Retina (tissue), 1 donor: ENCODE results near the gene DOCK2.
"Not testable (repeated sequence)": the region's sequence is repeated elsewhere in the genome, so short reads cannot be mapped to it uniquely, and the experiment has no call there.

Experiments
- DNase-seq: peaks from one replicate; pipeline ENCODE4 v3.0.0-alpha.2; 2016

Gene DOCK2

DNA sequence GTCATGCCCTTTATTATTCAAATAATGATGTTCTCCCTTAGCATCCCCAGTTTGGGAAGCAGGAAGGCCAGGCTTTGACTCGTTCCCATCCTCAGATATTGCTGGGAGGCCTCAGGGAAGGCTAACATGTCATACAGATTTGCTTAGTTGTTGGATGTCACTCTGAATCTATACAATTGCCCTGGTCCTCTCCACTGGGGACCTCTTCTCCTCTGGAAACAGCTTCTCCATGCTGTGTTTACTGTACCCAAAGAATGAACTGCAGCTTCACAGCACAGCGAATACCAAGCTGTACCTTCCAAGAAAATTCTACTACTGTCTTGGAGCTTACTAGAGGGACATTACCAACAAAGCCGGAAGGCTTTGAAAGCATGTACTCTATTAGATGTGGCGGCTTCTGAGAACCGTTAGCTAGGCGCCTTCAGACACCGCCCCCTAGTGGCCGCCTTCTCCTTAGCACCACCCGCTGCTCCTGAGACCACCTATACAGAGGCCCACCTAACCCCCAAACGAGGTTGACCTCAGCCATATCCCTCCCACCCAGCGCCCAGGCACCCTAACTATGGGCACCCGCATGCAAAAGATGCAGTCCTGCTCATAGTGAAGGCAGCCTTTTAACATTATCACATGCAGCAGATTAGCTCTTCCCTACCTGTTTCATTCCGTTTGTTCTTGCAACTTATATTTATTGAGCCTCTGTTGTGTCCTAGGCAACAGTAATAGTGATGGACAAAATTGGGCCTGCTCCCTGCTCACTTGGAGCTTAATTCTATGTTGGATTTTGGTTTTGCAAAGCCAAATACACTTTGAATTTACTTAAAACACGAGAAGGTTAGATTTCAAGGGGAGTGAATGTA, 433.7 kb downstream of the DOCK2 start:
- DNase-seq = peak; percentile 77

DNA sequence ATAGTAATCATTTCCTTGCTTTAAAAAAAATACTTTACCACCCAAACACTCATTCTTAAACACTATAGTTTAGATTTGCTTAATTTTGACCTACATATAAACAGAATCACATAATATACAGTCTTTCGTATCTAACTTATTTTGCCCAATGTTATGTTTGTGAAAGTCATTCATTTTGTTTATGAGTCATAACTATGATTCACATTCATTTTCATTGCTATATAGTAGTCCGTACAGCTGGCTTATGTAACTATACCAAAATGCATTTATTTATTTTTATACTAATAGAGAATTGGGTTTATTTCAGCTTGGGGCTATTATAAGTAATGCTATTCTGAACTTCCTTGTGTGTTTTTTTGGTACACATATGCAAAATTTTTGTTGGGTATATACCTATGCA, 434.7 kb downstream of the DOCK2 start:
- DNase-seq = no peak

GRCh38 chr5:170075696-170076095, 438.6 kb downstream of the DOCK2 start:
- DNase-seq = no peak

DNA sequence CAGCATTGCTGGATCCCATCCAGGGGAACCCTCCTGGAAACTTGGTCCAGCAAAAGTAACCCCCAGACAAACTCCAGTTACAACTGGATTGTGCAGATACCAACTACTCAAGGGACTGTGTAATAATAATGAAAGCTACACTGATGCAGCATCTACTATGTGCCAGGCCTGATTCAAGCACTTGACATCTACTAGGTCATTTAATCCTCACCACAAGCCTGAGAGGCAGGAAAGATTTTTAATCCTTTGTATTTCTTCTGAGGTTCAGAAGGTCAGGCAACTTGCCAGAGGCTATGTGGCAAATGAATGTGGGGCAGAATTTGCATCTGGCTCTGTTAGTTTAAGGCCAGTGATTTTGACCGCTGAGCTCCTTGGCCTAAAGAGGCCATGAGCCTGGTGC, 439.1 kb downstream of the DOCK2 start:
- no peak for DNase-seq

DNA sequence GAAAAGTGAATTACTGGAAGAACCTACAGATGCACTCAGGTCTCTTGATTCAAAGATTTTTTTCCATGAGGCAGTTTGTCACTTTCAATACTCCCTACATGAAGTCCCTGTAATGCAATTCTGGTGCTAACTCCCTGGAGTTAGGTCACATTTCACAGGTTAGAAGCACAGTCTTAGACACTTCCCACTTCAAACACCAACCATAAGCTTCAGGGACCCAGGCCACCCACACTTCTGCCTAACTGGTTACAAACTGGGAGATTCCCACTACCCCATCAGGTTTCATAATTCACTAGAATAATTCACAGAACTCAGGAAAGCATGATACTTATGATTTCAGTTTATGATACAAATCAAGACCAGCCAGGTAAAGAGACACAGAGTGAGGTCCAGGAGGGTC, 439.7 kb downstream of the DOCK2 start:
- no peak for DNase-seq

DNA sequence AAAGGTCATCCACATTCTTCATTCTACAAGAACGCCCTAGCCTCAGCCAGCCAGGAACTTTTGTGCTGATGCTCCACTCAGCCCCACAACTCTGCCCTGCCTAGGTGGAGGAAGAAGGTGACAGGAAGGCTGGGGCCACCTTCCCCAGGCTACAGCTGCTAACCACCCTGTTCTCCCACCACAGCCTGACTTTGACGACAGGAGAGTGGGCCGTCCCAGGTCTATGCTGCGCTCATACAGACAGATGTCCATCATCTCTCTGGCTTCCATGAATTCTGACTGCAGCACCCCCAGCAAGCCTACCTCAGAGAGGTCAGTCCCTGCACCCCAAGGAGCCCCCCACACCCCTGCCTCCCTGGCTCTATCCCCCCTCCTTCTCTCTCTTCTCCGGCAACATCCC, 440.5 kb downstream of the DOCK2 start:
- DNase-seq = no peak

DNA sequence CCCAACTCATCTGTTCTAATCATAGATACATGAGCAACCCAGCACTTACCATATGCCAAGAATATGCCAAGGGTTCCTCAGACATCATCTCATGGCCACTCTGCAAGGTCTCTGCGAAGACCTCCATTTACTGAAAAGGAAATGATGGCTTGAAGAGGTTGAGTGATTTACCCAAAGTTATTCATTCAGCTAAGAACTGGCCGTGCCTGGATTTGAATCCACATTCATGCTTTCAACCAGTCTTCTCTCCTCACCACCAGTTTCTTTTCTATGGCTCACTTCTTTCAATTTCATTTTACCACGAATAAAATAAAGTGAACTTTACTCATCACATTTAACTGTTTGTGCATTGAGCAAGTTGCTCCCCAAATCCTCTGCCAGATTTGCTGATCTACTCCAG, 441.4 kb downstream of the DOCK2 start:
- no peak for DNase-seq

GRCh38 chr5:170078931-170079330, 441.9 kb downstream of the DOCK2 start:
- DNase-seq = no peak

DNA sequence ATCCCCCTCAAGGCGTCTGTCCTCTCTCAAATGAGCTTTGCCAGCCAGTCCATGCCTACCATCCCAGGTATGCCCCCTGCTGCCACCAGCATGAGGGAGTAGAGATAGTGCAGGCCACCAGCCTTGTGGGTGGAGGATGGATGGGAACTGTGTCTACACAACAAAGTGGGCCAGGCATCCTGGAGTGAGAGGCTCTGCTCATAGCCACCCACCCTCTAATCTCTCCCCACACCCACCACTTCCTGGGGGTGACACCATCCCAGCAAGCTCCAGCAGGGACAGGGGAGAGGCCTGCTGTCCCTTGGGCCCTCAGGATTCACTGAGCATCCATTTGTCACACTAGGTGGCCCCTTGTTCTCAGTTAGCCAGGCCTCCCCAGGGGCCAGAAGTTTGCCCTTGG, 443.1 kb downstream of the DOCK2 start:
- no peak for DNase-seq

GRCh38 chr5:170080786-170081445, 443.8 kb downstream of the DOCK2 start:
- no peak for DNase-seq

DNA sequence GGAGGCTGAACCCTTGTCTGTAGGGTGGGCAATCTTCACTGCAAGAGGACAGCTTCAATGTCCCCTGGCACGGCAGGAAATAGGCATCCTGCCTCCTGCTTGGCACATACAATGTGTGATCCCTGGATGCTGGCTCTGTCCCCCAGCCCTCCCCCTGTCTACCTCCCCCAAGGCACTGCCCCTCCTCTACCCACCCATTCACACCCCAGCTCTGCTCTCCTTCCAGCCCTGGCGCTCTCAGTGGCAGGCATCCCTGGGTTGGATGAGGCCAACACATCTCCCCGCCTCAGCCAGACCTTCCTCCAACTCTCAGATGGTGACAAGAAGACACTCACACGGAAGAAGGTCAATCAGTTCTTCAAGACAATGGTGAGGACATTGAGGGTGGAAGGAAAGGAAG, 444.5 kb downstream of the DOCK2 start:
- no peak for DNase-seq

- no peak for DNase-seq
Observed at GRCh38 chr5:170082701-170083100, 445.6 kb downstream of the DOCK2 start.

- no peak for DNase-seq
Observed at GRCh38 chr5:170087168-170087817, 450.2 kb downstream of the DOCK2 start.

DNA sequence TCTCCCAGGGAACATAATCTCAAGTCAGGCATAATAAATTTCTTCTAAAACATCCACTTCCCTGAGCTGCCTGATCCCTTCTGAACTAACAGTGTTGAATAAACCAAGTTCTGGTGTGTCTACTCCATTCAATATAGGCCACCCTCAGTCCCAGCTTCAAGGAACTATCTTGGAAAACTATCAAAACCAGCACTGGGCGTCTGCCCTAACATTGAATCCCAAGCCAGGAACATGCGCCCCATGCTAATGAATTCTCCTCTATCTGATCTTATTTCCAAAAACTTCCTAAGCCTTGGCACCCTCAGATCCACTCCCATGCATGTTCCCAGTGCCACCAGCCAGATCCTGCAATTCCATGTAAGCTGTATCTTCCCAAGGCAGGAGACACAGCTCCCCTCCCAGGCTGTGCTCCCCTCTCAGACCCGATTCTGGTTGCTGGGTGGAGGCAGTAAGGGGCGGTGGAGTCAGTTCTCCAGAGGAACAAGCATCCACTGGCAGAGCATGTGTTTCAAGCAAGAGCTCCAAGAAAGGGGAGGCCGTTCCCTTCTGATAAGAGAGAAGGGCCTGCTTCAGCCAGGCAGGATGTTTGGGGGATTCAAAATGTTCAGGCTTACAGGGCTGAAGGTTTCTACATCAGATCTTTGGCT, 455.5 kb downstream of the DOCK2 start:
- no peak for DNase-seq

- DNase-seq = not testable (repeated sequence)
Observed at GRCh38 chr5:170094329-170094728, 457.3 kb downstream of the DOCK2 start.

DNA sequence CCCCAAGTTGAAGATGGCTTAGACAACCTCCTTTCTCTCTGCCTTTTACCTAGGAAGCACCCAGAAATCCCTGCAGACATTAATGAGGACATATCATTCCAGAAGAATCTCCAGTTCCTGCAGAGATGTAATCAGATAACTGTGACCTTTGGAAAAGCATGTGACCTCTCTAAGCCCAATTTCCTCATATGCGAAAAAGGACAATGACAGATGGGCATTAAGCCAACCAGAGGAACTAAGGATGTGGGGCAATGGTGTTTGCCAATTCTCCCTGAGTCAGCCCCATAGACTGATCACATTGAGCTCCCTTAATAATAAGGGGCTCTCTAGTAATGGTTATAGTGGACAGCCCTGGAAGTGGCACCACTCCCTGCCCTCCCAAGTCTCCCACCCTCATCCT, 458.6 kb downstream of the DOCK2 start:
- no peak for DNase-seq

DNA sequence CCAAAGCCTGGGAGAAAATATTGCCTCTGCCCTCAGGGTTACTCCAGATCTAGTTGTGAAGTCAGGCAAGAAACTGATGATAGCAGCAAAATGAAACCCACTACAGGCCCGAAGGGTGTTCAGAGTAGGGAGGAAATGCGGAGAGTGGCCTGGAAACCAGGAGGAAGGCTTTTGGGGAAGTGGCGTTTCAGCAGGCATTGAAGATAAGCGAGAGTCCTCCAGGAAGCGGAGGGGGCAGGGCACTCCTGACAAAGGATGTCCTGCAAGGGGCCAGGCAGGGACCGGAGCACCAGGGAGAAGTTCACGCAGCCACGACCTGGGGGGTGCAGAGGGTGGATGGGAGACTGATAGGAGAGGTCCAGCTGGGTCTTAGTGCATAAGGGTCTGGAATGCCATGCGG, 460.9 kb downstream of the DOCK2 start:
- DNase-seq = no peak

GRCh38 chr5:170100066-170100943, 463.2 kb downstream of the DOCK2 start:
- DNase-seq = peak; percentile 88

- no peak for DNase-seq
Observed at GRCh38 chr5:170103447-170103846, 466.4 kb downstream of the DOCK2 start.

DNA sequence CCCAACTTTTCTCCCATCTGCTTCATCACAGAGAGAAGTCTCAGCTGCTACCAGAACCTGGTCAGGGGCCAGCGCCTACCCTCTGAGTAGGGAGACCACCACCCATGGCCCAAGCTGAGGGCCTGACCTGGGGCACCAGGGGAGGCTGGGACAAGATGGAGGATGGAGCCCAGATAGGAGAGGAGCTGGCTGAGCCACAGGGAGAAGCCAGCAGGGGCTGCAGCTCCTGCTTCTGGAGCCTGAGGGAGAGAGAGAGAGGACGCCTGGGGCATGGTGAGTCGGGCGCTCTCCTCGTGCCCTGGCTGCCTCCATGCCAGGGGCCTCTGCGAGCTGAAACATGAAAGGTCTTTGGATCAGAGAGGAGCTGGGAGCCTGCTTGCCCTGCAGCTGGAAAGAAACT, 467.2 kb downstream of the DOCK2 start:
- DNase-seq = no peak

- DNase-seq = no peak
Observed at GRCh38 chr5:170104710-170105109, 467.6 kb downstream of the DOCK2 start.
